Transverse colon (tissue), 4 donors: ENCODE measurements around the gene MB. TPM values are rescaled to one million over a fixed set of nuclear protein-coding genes. Genes with fewer than 3 reads are reported as not detected.

Experiments used
- DNase-seq: peaks from one replicate; pipeline ENCODE4 v3.0.0-alpha.2; 2019
- H3K27ac ChIP-seq, 4 donors: fragments of 200-600 bp; sonication (generic); 2 replicates each; pipeline ENCODE4 v1.5.1; 2016 to 2018; ENCODE audit warnings: inconsistent platforms in 4 of 4
- H3K27me3 ChIP-seq: fragments of 200-600 bp; sonication (generic); 2 replicates; pipeline ENCODE4 v1.5.1; 2017; ENCODE audit warnings: inconsistent platforms
- H3K36me3 ChIP-seq, 4 donors: fragments of 200-600 bp; sonication (generic); 2 replicates each; pipeline ENCODE4 v1.5.1; 2017 to 2019; ENCODE audit warnings: inconsistent platforms in 4 of 4
- H3K4me1 ChIP-seq, 4 donors: fragments of 200-600 bp; sonication (generic); 2 replicates each; pipeline ENCODE4 v1.5.1; 2017 to 2020; ENCODE audit warnings: inconsistent platforms in 4 of 4
- H3K4me3 ChIP-seq, 4 donors: fragments of 200-600 bp; sonication (generic); 1 replicate in 1 of 4; 2 replicates in 3 of 4; pipeline versions ENCODE4 v1.5.1 to v1.6.1; 2017 to 2019; ENCODE audit warnings: inconsistent platforms in 4 of 4
- H3K9me3 ChIP-seq, 2 donors: fragments of 200-600 bp; sonication (generic); 2 replicates each; pipeline ENCODE4 v1.5.1; 2017 to 2019; ENCODE audit warnings: inconsistent platforms in 2 of 2
- EP300 ChIP-seq: sonication (generic); formaldehyde crosslinking; IDR thresholded peaks from one replicate; pipeline ENCODE4 v1.6.1; 2017; ENCODE audit warnings: antibody characterized with exemption, low read depth
- POLR2A ChIP-seq: fragments of 450-650 bp; IDR thresholded peaks from one replicate; pipeline ENCODE4 v1.6.1; 2016; ENCODE audit warnings: antibody characterized with exemption, mild to moderate bottlenecking, moderate library complexity
- POLR2AphosphoS5 ChIP-seq, 3 donors: sonication (generic); formaldehyde crosslinking; IDR thresholded peaks; one replicate each; pipeline ENCODE4 v1.6.1; 2016; ENCODE audit warnings: antibody characterized with exemption in 3 of 3
- WGBS, 2 donors: methylation state at CpG; one replicate each; pipeline ENCODE4 v1.1.5; 2018; ENCODE audit warnings: low coverage in 1 of 2; 5-methylcytosine and 5-hydroxymethylcytosine counted together
- in situ Hi-C, 4 donors: fragments of 200-750 bp; cut with MboI; loops; one replicate each; pipeline versions ENCODE4 v1.15.0 to v1.15.1; 2017; ENCODE audit warnings: low sequenced_read_pairs in 3 of 4, low pct_ligation_motif_present in 1 of 4, low pct_unique_long_range_greater_than_20kb in 1 of 4
- intact Hi-C: fragments of 100-400 bp; cut with DNase I; formaldehyde crosslinking; loops from one replicate; pipeline ENCODE4 v1.15.1; 2023; ENCODE audit warnings: low total_unique reads
- total RNA-seq, 4 donors: library from RNA; depleted of rRNA; stranded (reverse); fragments of >200 nt; gene quantifications; one replicate each; pipeline ENCODE4 v1.1.0, GENCODE V29; 2016
- TF ChIP-seq, protein P1 (sequence below), 5 experiments: fragments of 200-600 bp in 3 of 5; fragments of 450-650 bp in 2 of 5; sonication (generic) in 3 of 5; IDR thresholded peaks; 1 replicate in 2 of 5; 2 replicates in 3 of 5; pipeline ENCODE4 v1.5.1; 2016 to 2017; ENCODE audit warnings: antibody characterized with exemption in 5 of 5, inconsistent platforms in 3 of 5, mild to moderate bottlenecking in 2 of 5, moderate library complexity in 1 of 5

Gene MB
- total RNA-seq, 4 donors from 2014 or later = 9.0 to 37.0 (median 15.7) TPM; not detected in 1

DNA sequence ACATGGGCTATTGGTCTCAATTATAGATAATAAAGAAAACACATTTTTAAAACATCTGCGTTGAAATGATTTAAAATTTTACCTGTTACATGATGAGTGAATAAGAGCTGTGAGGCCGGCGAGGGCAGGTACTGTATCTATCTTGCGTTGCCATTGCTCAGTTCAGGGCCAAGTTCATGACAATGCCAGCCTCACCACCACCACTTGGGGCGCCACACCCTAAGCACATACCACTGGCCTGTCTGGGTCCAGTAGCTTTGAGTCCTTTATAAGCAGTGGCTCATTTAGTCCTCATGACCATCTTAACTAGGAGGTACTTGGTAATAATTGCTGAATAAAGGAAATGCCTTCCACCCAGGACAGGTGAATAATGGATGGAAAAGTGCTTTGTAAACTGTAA lies 14.5 kb upstream of the MB start:
- DNase-seq = peak; percentile 73
- TF ChIP-seq, protein P1, sequence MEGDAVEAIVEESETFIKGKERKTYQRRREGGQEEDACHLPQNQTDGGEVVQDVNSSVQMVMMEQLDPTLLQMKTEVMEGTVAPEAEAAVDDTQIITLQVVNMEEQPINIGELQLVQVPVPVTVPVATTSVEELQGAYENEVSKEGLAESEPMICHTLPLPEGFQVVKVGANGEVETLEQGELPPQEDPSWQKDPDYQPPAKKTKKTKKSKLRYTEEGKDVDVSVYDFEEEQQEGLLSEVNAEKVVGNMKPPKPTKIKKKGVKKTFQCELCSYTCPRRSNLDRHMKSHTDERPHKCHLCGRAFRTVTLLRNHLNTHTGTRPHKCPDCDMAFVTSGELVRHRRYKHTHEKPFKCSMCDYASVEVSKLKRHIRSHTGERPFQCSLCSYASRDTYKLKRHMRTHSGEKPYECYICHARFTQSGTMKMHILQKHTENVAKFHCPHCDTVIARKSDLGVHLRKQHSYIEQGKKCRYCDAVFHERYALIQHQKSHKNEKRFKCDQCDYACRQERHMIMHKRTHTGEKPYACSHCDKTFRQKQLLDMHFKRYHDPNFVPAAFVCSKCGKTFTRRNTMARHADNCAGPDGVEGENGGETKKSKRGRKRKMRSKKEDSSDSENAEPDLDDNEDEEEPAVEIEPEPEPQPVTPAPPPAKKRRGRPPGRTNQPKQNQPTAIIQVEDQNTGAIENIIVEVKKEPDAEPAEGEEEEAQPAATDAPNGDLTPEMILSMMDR (IDR thresholded peaks at IDR 0.05) = peak; percentile 47 to 67 (median 61)
- TF ChIP-seq POLR2AphosphoS5 (IDR thresholded peaks at IDR 0.05) = no peak
- Histone ChIP-seq H3K4me1 (peaks cover 0 to 6% (median 4%) of the 10 kb centered on the region in 4 donors), H3K9me3 (no peaks in the 10 kb centered on the region), H3K36me3 (no peaks in the 10 kb centered on the region), H3K4me3 (no peak overlapping the region), H3K27ac (no peak overlapping the region), H3K27me3 (no peaks in the 10 kb centered on the region)
- 47% methylated on average over 5 of the region's 5 CpGs; no CpG with 5 or more reads in 1 of the 2 donors for WGBS, 2 donors
- intact Hi-C loops = loop anchor here (10.0 kb wide), 1 partner anchor 203 kb away; no protein-coding TSS in a partner anchor
- in situ Hi-C loops = loop anchor here in 2 of 4 donors (10.0 to 25.0 kb wide), 3 partner anchors 281 to 481 kb away; no protein-coding TSS in a partner anchor

DNA sequence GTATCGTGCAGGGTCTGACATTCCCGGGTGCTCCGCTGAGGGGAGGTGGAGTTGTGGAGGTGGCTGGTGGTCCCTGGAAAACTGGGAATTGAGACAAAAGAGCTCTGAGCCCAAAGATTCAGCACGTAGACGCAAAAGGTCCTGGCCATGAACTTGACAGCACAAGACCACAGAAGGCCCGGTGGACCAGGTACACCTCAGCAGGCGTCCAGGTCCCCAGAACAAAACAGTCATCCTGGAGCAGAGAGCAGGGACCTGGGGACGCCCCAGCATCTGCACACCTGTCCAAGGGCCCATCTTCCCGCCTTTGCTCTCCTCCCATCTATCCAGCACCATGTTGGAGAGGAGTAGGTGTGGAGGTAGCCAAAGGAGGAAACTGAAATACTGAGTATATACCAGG lies 13.8 kb upstream of the MB start:
- no peak overlapping the region for H3K4me3 ChIP-seq
- WGBS, 2 donors = 95 to 100% methylated on average over 3 to 9 of the region's 9 CpGs
- H3K9me3 ChIP-seq = no peaks in the 10 kb centered on the region
- no peak for TF ChIP-seq POLR2A
- TF ChIP-seq, protein P1 (IDR thresholded peaks at IDR 0.05) = no peak
- TF ChIP-seq EP300 = no peak
- TF ChIP-seq POLR2AphosphoS5 (IDR thresholded peaks at IDR 0.05) = no peak
- no peak overlapping the region for H3K27ac ChIP-seq
- H3K4me1 ChIP-seq = peaks cover 0 to 6% (median 4%) of the 10 kb centered on the region in 4 donors
- intact Hi-C loops = loop anchor here (10.0 kb wide), 1 partner anchor 204 kb away; no protein-coding TSS in a partner anchor
- DNase-seq = no peak
- no peaks in the 10 kb centered on the region for H3K27me3 ChIP-seq
- H3K36me3 ChIP-seq = no peaks in the 10 kb centered on the region
- in situ Hi-C loops = loop anchor here in 2 of 4 donors (10.0 to 25.0 kb wide), 3 partner anchors 281 to 481 kb away; no protein-coding TSS in a partner anchor

DNA sequence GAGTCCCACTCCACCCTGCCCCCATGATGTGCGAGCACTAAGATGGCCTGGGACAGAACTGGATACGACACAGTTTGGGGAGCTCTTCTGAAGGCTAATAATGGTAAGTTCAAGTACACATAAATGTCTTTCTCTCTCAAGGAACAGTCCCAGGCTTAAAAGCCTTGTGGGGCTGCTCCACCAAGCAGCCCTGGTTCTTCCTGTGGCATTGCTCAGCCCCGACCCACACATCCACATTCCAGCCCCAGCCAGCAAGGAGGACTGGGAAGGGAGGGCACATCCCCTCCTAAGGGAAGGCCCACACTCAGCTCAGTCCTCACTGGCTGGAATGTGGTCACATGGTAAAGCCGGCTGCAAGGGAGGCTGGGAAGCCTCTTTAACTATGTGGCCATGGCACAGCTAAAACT lies 13.3 kb upstream of the MB start:
- intact Hi-C loops (loop anchor here (10.0 kb wide), 1 partner anchor 204 kb away; no protein-coding TSS in a partner anchor), in situ Hi-C loops (loop anchor here in 2 of 4 donors (10.0 to 25.0 kb wide), 3 partner anchors 282 to 482 kb away; no protein-coding TSS in a partner anchor)
- no peak for DNase-seq
- Histone ChIP-seq H3K4me1 (peaks cover 0 to 6% (median 4%) of the 10 kb centered on the region in 4 donors), H3K27ac (peak overlapping the region in 2 of 4 donors; percentile 41 to 88), H3K4me3 (no peak overlapping the region), H3K9me3 (no peaks in the 10 kb centered on the region), H3K27me3 (no peaks in the 10 kb centered on the region), H3K36me3 (no peaks in the 10 kb centered on the region)
- 79 to 100% methylated on average over 2 to 4 of the region's 4 CpGs for WGBS, 2 donors
- TF ChIP-seq, protein P1 (IDR thresholded peaks at IDR 0.05) = no peak
- TF ChIP-seq POLR2AphosphoS5 (IDR thresholded peaks at IDR 0.05) (no peak), EP300 (no peak), POLR2A (no peak)

DNA sequence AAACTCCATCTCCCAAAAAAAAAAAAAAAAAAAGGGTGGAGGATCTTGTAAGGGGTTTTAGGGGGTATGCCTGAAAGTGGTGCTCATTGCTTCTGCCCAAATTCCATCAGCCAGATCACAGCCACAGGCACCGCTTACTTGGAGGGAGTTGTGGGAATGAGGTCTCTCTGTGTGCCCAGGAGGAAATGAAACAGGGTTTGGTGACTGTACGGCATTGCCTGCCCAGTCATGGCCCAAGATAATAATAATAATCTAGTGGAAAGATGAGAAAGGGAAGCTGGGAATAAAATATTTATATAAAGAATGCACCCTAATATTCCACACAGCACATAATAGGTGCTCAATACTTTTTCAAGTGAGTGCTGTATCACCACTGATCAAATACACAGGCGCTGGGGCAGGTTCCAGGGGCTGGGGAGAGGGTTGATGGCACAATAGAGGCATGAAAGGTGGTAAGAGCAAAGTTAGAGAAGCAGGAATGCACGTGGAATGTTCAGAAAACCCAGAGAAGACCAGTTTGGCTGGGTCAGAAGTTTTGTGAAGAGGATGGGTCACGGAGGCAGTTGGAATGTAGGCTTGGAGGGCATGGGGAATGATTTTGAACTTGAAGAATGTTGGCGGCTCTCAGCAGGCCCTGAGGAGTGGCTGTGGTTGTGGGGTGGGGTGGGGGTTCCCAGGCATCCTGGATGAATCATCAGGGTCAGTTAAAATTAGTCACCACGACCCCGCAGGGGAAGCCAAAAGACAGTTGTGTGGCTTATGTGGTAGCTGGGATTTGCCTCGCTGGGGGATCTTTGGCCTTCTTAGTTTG lies 12.5 kb upstream of the MB start:
- peak; percentile 60 for DNase-seq

More for the DNA sequence above, 12.5 kb upstream of the MB start:
- in situ Hi-C loops (loop anchor here (5.0 to 25.0 kb wide), 5 partner anchors 283 to 495 kb away; no protein-coding TSS in a partner anchor), intact Hi-C loops (loop anchor here (5.0 to 10.0 kb wide), 2 partner anchors 205 to 493 kb away; no protein-coding TSS in a partner anchor)
- no peak overlapping the region for H3K4me3 ChIP-seq
- no peaks in the 10 kb centered on the region for H3K9me3 ChIP-seq
- no peaks in the 10 kb centered on the region for H3K36me3 ChIP-seq
- H3K27ac ChIP-seq = peak overlapping the region; percentile 88 to 96 (median 91)
- 46 to 47% methylated on average over 3 to 8 of the region's 9 CpGs for WGBS, 2 donors
- TF ChIP-seq, protein P1 (IDR thresholded peaks at IDR 0.05) = no peak
- TF ChIP-seq POLR2AphosphoS5 (IDR thresholded peaks at IDR 0.05) = peak in 2 of 3 donors; percentile 18 to 41
- peaks cover 0 to 6% (median 4%) of the 10 kb centered on the region in 4 donors for H3K4me1 ChIP-seq
- H3K27me3 ChIP-seq = no peaks in the 10 kb centered on the region
